CD14-positive monocyte (primary cell): ENCODE results near the gene DOK5. TPM values are rescaled to one million over a fixed set of nuclear protein-coding genes. Genes with fewer than 3 reads are reported as not detected.
A peak's percentile ranks its signal among the peaks of the same experiment; 100 is the strongest.

ENCODE experiments used
- DNase-seq, 3 donors: peaks; one replicate each; pipeline ENCODE4 v3.0.0-alpha.2; 2011 to 2022
- H2AFZ ChIP-seq: 2 replicates; pipeline ENCODE4 v1.6.0; 2012; ENCODE audit warnings: mild to moderate bottlenecking, low read depth, low read length, inconsistent platforms; ENCODE audit not compliant: insufficient read depth, poor library complexity, severe bottlenecking
- H3K27ac ChIP-seq, 2 donors: 1 replicate in 1 of 2; 2 replicates in 1 of 2; pipeline ENCODE4 v1.5.1; 2012 to 2013; ENCODE audit warnings: low read length in 2 of 2, control low read depth in 1 of 2, inconsistent platforms in 1 of 2, low read depth in 1 of 2, mild to moderate bottlenecking in 1 of 2
- H3K27me3 ChIP-seq, 2 donors: one replicate each; pipeline versions ENCODE4 v1.6.0 to v1.6.1; 2011 to 2013; ENCODE audit warnings: low read length in 2 of 2; ENCODE audit not compliant: control insufficient read depth in 2 of 2, insufficient read depth in 2 of 2
- H3K36me3 ChIP-seq, 2 donors: replicated peaks in 1 of 2; 1 replicate in 1 of 2; 2 replicates in 1 of 2; pipeline versions ENCODE4 v1.5.1 to v1.6.1; 2012 to 2013; ENCODE audit warnings: low read length in 2 of 2, control low read depth in 1 of 2, inconsistent platforms in 1 of 2, mild to moderate bottlenecking in 1 of 2; ENCODE audit not compliant: insufficient read depth in 2 of 2, control insufficient read depth in 1 of 2
- H3K4me1 ChIP-seq, 2 donors: 1 replicate in 1 of 2; 2 replicates in 1 of 2; pipeline versions ENCODE4 v1.5.1 to v1.6.1; 2012 to 2013; ENCODE audit warnings: low read length in 2 of 2, control low read depth in 1 of 2, inconsistent platforms in 1 of 2, mild to moderate bottlenecking in 1 of 2, moderate library complexity in 1 of 2; ENCODE audit not compliant: insufficient read depth in 2 of 2, control insufficient read depth in 1 of 2
- H3K4me2 ChIP-seq: replicated peaks from 2 replicates; pipeline ENCODE3; 2012; ENCODE audit warnings: low read length, moderate library complexity, mild to moderate bottlenecking; ENCODE audit not compliant: poor library complexity, severe bottlenecking; ENCODE audit errors: extremely low read depth
- H3K4me3 ChIP-seq, 3 experiments: fragments of 200-600 bp in 1 of 3; sonication (generic) in 1 of 3; replicated peaks in 1 of 3; 1 replicate in 2 of 3; 2 replicates in 1 of 3; pipeline ENCODE4 v1.5.1; 2011 to 2013; ENCODE audit warnings: low read length in 3 of 3, mild to moderate bottlenecking in 3 of 3, control low read depth in 2 of 3, low read depth in 2 of 3, inconsistent platforms in 1 of 3, moderate library complexity in 1 of 3
- H3K79me2 ChIP-seq: 2 replicates; pipeline ENCODE4 v1.6.0; 2012; ENCODE audit warnings: mild to moderate bottlenecking, control low read depth, inconsistent platforms, low read length, moderate library complexity; ENCODE audit not compliant: insufficient read depth
- H3K9ac ChIP-seq: 2 replicates; pipeline ENCODE4 v1.6.0; 2017; ENCODE audit warnings: low read length, mild to moderate bottlenecking; ENCODE audit not compliant: insufficient read depth, poor library complexity, severe bottlenecking
- H3K9me3 ChIP-seq, 2 donors: replicated peaks in 1 of 2; 1 replicate in 1 of 2; 2 replicates in 1 of 2; pipeline versions ENCODE4 v1.5.1 to v1.6.1; 2012 to 2013; ENCODE audit warnings: low read length in 2 of 2, control low read depth in 1 of 2; ENCODE audit not compliant: control insufficient read depth in 1 of 2, insufficient read depth in 1 of 2
- H4K20me1 ChIP-seq: 2 replicates; pipeline ENCODE4 v1.6.0; 2012; ENCODE audit warnings: mild to moderate bottlenecking, low read length, control low read depth, moderate library complexity; ENCODE audit not compliant: insufficient read depth
- H3K27ac Mint-ChIP-seq, 7 donors: one replicate each; pipeline ENCODE4 v1.8.0; 2020; ENCODE audit warnings: mild to moderate bottlenecking in 7 of 7, mixed read lengths in 7 of 7, moderate library complexity in 6 of 7, inconsistent platforms in 2 of 7
- H3K27me3 Mint-ChIP-seq, 3 donors: one replicate each; pipeline ENCODE4 v1.8.0; 2021 to 2022; ENCODE audit warnings: low read depth in 3 of 3, mild to moderate bottlenecking in 3 of 3, mixed read lengths in 3 of 3, moderate library complexity in 3 of 3, inconsistent platforms in 1 of 3
- H3K36me3 Mint-ChIP-seq, 2 donors: one replicate each; pipeline ENCODE4 v1.8.0; 2020; ENCODE audit warnings: mixed read lengths in 2 of 2, inconsistent platforms in 1 of 2, mild to moderate bottlenecking in 1 of 2
- H3K4me1 Mint-ChIP-seq: one replicate; pipeline ENCODE4 v1.8.0; 2020; ENCODE audit warnings: mild to moderate bottlenecking, mixed read lengths
- H3K4me3 Mint-ChIP-seq, 2 donors: one replicate each; pipeline ENCODE4 v1.8.0; 2020; ENCODE audit warnings: mild to moderate bottlenecking in 2 of 2, mixed read lengths in 2 of 2, moderate library complexity in 1 of 2
- H3K9me3 Mint-ChIP-seq, 7 donors: one replicate each; pipeline ENCODE4 v1.8.0; 2020 to 2022; ENCODE audit warnings: mixed read lengths in 7 of 7, mild to moderate bottlenecking in 6 of 7, moderate library complexity in 6 of 7, inconsistent platforms in 2 of 7
- WGBS: methylation state at CpG from one replicate; pipeline ENCODE4 v1.1.5; 2013; ENCODE audit warnings: missing lambda C conversion rate; ENCODE audit not compliant: insufficient coverage; 5-methylcytosine and 5-hydroxymethylcytosine counted together
- intact Hi-C, 2 donors: fragments of 100-400 bp; cut with micrococcal nuclease; formaldehyde crosslinking; loops; one replicate each; pipeline versions ENCODE4 v1.15.0 to v1.15.1; 2023
- polyA plus RNA-seq, 3 donors: library from polyadenylated mRNA; depleted of rRNA in 1 of 3; unstranded in 2 of 3; stranded (reverse) in 1 of 3; fragments of 300-500 nt in 2 of 3; fragments of >200 nt in 1 of 3; fragmentation: Illumina TruSeq in 2 of 3; gene quantifications; 1 replicate in 2 of 3; 2 replicates in 1 of 3; pipeline ENCODE4 v1.2.3, GENCODE V29; 2012 to 2021
- TF ChIP-seq, protein P1 (sequence below): fragments of 200-600 bp; IDR thresholded peaks from one replicate; pipeline ENCODE4 v1.8.0; 2022; ENCODE audit warnings: antibody characterized with exemption, mild to moderate bottlenecking

Gene DOK5
- polyA plus RNA-seq, 3 donors, result not detected

DNA sequence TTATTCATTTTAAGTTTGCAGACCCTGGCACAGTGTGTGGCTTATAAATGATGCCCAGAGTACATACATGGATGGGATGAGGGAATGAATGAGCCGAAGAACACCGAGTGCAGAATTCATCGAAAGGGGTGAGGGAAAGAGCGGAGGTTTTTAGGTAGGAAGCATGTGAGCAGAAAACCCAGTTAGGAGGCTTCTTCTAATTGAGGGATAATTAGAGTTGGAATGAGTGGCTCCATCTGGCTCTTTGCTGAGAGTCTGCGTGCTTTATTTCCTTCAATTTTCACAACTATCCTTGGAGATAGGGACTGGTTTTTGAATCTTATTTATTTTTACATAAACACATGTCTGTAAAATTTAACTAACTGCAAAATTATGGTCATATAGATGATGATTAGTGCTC is 150.7 kb downstream of the DOK5 start:
- Histone ChIP-seq H3K36me3 (no peaks in the 10 kb centered on the region), H3K4me2 (no peak overlapping the region), H3K27me3 (no peaks in the 10 kb centered on the region), H4K20me1 (no peaks in the 10 kb centered on the region), H3K79me2 (no peaks in the 10 kb centered on the region), H3K4me1 (no peaks in the 10 kb centered on the region), H3K4me3 (no peak overlapping the region), H3K27ac (no peak overlapping the region), H2AFZ (no peak overlapping the region), H3K9me3 (no peaks in the 10 kb centered on the region), H3K9ac (no peak overlapping the region)
- Mint-ChIP-seq H3K27me3 (peaks cover 1 to 3% (median 1%) of the 10 kb centered on the region in 3 donors), H3K36me3 (no peaks in the 10 kb centered on the region), H3K27ac (peak overlapping the region in 1 of 7 donors; percentile 61), H3K9me3 (no peaks in the 10 kb centered on the region), H3K4me1 (no peaks in the 10 kb centered on the region), H3K4me3 (no peak overlapping the region)
- intact Hi-C loops, result no loop called here
- TF ChIP-seq, protein P1, sequence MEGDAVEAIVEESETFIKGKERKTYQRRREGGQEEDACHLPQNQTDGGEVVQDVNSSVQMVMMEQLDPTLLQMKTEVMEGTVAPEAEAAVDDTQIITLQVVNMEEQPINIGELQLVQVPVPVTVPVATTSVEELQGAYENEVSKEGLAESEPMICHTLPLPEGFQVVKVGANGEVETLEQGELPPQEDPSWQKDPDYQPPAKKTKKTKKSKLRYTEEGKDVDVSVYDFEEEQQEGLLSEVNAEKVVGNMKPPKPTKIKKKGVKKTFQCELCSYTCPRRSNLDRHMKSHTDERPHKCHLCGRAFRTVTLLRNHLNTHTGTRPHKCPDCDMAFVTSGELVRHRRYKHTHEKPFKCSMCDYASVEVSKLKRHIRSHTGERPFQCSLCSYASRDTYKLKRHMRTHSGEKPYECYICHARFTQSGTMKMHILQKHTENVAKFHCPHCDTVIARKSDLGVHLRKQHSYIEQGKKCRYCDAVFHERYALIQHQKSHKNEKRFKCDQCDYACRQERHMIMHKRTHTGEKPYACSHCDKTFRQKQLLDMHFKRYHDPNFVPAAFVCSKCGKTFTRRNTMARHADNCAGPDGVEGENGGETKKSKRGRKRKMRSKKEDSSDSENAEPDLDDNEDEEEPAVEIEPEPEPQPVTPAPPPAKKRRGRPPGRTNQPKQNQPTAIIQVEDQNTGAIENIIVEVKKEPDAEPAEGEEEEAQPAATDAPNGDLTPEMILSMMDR, result no peak
- DNase-seq, result no peak
- WGBS, result 100% methylated on average over 4 of the region's 5 CpGs

DNA sequence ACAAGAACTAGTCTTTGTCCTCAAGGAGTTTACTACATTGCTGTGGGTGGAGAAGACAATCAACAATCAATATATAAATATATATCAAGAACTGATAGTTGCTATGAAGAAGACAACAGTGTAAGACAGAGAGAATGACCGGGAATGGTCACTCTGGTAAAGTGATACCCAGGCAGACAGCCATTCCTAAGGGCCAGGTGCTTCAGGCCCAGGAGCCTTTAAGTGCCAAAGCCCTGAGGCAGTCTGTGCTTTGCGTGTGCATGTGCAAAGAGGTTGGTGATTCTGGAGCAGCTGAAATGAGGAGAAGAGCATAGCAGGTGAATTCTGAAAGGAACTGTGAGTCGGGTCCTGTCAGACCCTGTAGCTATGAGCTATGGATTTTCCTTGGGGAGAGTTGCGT is 154.2 kb downstream of the DOK5 start:
- H3K4me1 Mint-ChIP-seq, result no peaks in the 10 kb centered on the region
- H3K27me3 Mint-ChIP-seq, result peaks cover 1 to 4% (median 3%) of the 10 kb centered on the region in 3 donors
- H3K9me3 Mint-ChIP-seq, result no peaks in the 10 kb centered on the region
- H3K79me2 ChIP-seq, result no peaks in the 10 kb centered on the region
- no peaks in the 10 kb centered on the region for H3K4me1 ChIP-seq
- no peak for DNase-seq
- H3K27me3 ChIP-seq, result no peaks in the 10 kb centered on the region
- H3K27ac Mint-ChIP-seq, result peak overlapping the region in 1 of 7 donors; percentile 29
- WGBS, result 93% methylated on average over 4 of the region's 4 CpGs
- TF ChIP-seq, protein P1, result no peak
- no peak overlapping the region for H3K4me2 ChIP-seq
- H3K9ac ChIP-seq, result no peak overlapping the region
- no peaks in the 10 kb centered on the region for H3K9me3 ChIP-seq
- H3K36me3 ChIP-seq, result no peaks in the 10 kb centered on the region
- H2AFZ ChIP-seq, result no peak overlapping the region
- H4K20me1 ChIP-seq, result no peaks in the 10 kb centered on the region
- intact Hi-C loops, result no loop called here
- H3K4me3 ChIP-seq, result no peak overlapping the region
- H3K4me3 Mint-ChIP-seq, result no peak overlapping the region
- no peaks in the 10 kb centered on the region for H3K36me3 Mint-ChIP-seq
- no peak overlapping the region for H3K27ac ChIP-seq
